GM12891 (cell line): ENCODE results near the gene SPC24.

Source experiments
- POLR2A ChIP-seq: IDR thresholded peaks from 2 replicates; pipeline ENCODE4 v1.6.1; 2011; ENCODE audit warnings: low read depth, low read length, control low read depth
- POLR2AphosphoS5 ChIP-seq: IDR thresholded peaks from 2 replicates; pipeline ENCODE4 v1.6.1; 2011; ENCODE audit warnings: low read depth, low read length, control low read depth
- TAF1 ChIP-seq: IDR thresholded peaks from 2 replicates; pipeline ENCODE4 v1.6.1; 2011; ENCODE audit warnings: low read depth, low read length, control low read depth

GRCh38 chr19:11141937-11142527 is 13.6 kb downstream of the SPC24 start:
- TF ChIP-seq POLR2A (no peak), TAF1 (no peak), POLR2AphosphoS5 (no peak)
